GM12878 (cell line): ENCODE data around the gene CACNA2D1. TPM values are rescaled to one million over a fixed set of nuclear protein-coding genes. Genes with fewer than 3 reads are reported as not detected.

ENCODE experiments used
- ATAC-seq: fragments of 200-7000 bp; cut with Tn5 transposase; 3 replicates; pipeline ENCODE4 v1.9.1; 2020; ENCODE audit warnings: mild to moderate bottlenecking, moderate library complexity
- BruUV-seq: library from RNA; stranded (reverse); fragments of 400-500 nt; replicated peaks from 2 replicates; lab custom pipeline; 2021; lab: Mats Ljungman, UMichigan
- CTCF ChIA-PET: fragments of 300-600 bp; sonication (Branson Sonifier 250); formaldehyde crosslinking; extraction: SDS; loops from one replicate; lab custom pipeline; 2021; ENCODE audit warnings: inconsistent platforms; lab: Yijun Ruan, JAX
- POLR2A ChIA-PET: fragments of 350-600 bp; formaldehyde crosslinking; extraction: SDS; loops from one replicate; lab custom pipeline; 2021; ENCODE audit warnings: inconsistent platforms; lab: Charles Lee
- RAD21 ChIA-PET: fragments of 300-600 bp; sonication (Branson Sonifier 250); formaldehyde crosslinking; loops from one replicate; lab custom pipeline; 2023; ENCODE audit warnings: antibody characterized with exemption; ENCODE audit not compliant: unreplicated experiment; lab: Charles Lee
- SMC1A ChIA-PET: fragments of 300-600 bp; sonication (Branson Sonifier 250); formaldehyde crosslinking; loops from one replicate; lab custom pipeline; 2023; ENCODE audit not compliant: unreplicated experiment, uncharacterized antibody; lab: Charles Lee
- DNase-seq: peaks from one replicate; pipeline ENCODE4 v3.0.0-alpha.2; 2011; ENCODE audit warnings: low read depth, low spot score
- FAIRE-seq: peaks from 3 replicates; lab custom pipeline; 2011; peaks lifted over from hg19 to GRCh38; lab: Jason Lieb, UNC
- H2AFZ ChIP-seq: 2 replicates; pipeline ENCODE4 v1.6.0; 2011; ENCODE audit warnings: low read depth, low read length, control low read depth; ENCODE audit not compliant: control insufficient read depth
- H3K27ac ChIP-seq: 2 replicates; pipeline ENCODE4 v1.5.1; 2011; ENCODE audit warnings: control low read depth; ENCODE audit not compliant: control insufficient read depth, insufficient read depth
- H3K27me3 ChIP-seq, 2 experiments: replicated peaks in 1 of 2; 2 replicates each; pipeline versions ENCODE4 v1.6.0 to v1.6.1; 2011; ENCODE audit warnings: low read length in 1 of 2; ENCODE audit not compliant: control insufficient read depth in 2 of 2, insufficient read depth in 2 of 2
- H3K36me3 ChIP-seq, 2 experiments: 2 replicates each; pipeline ENCODE4 v1.5.1; 2011; ENCODE audit warnings: low read length in 1 of 2; ENCODE audit not compliant: control insufficient read depth in 2 of 2, insufficient read depth in 2 of 2
- H3K4me1 ChIP-seq: 2 replicates; pipeline ENCODE4 v1.6.1; 2011; ENCODE audit warnings: mild to moderate bottlenecking, low read length, moderate library complexity, mixed read lengths; ENCODE audit not compliant: control insufficient read depth, insufficient read depth
- H3K4me2 ChIP-seq: 2 replicates; pipeline ENCODE4 v1.6.0; 2011; ENCODE audit warnings: control low read depth; ENCODE audit not compliant: control insufficient read depth, insufficient read depth
- H3K4me3 ChIP-seq: fragments of 200-600 bp; sonication (generic); 2 replicates; pipeline ENCODE4 v1.5.1; 2016
- H3K79me2 ChIP-seq: 2 replicates; pipeline ENCODE4 v1.6.0; 2011; ENCODE audit warnings: low read length; ENCODE audit not compliant: control insufficient read depth, insufficient read depth
- H3K9ac ChIP-seq: 2 replicates; pipeline ENCODE4 v1.8.0; 2011; ENCODE audit warnings: low read length, control low read depth, mixed read lengths; ENCODE audit not compliant: control insufficient read depth, insufficient read depth
- H3K9me3 ChIP-seq: replicated peaks from 3 replicates; pipeline ENCODE4 v1.5.1; 2011; ENCODE audit warnings: mild to moderate bottlenecking, low read length; ENCODE audit not compliant: control insufficient read depth, insufficient read depth
- H4K20me1 ChIP-seq: 2 replicates; pipeline ENCODE4 v1.6.0; 2011; ENCODE audit not compliant: control insufficient read depth, insufficient read depth
- CBX3 ChIP-seq: fragments of 200-600 bp; sonication (generic); IDR thresholded peaks from 2 replicates; pipeline ENCODE4 v1.6.1; 2016; ENCODE audit warnings: low read depth, borderline replicate concordance
- CREB1 ChIP-seq: IDR thresholded peaks from 2 replicates; pipeline ENCODE4 v1.6.1; 2012; ENCODE audit warnings: low read depth, mild to moderate bottlenecking, inconsistent platforms
- NFYA ChIP-seq: IDR thresholded peaks from 2 replicates; pipeline ENCODE4 v1.6.1; 2011; ENCODE audit warnings: low read depth, mild to moderate bottlenecking, low read length, improper control_type of control experiment, borderline replicate concordance
- POLR2AphosphoS2 ChIP-seq: IDR thresholded peaks from 2 replicates; pipeline ENCODE4 v1.6.1; 2011; ENCODE audit warnings: low read depth, mild to moderate bottlenecking, low read length, improper control_type of control experiment, moderate library complexity
- SPI1 ChIP-seq: IDR thresholded peaks from 2 replicates; pipeline ENCODE4 v1.6.1; 2011; ENCODE audit warnings: low read depth, mild to moderate bottlenecking, low read length, moderate library complexity, borderline replicate concordance; ENCODE audit not compliant: insufficient read depth
- TBL1XR1 ChIP-seq: IDR thresholded peaks from 2 replicates; pipeline ENCODE4 v1.6.1; 2012; ENCODE audit warnings: low read depth, low read length, improper control_type of control experiment
- ZBTB4 ChIP-seq: fragments of 450-650 bp; formaldehyde crosslinking; IDR thresholded peaks from 2 replicates; pipeline ENCODE4 v1.4.0; 2022; ENCODE audit warnings: mild to moderate bottlenecking, moderate library complexity
- ZNF592 ChIP-seq: fragments of 450-650 bp; IDR thresholded peaks from 2 replicates; pipeline ENCODE4 v1.6.1; 2017; ENCODE audit warnings: mild to moderate bottlenecking, moderate library complexity
- WGBS: methylation state at CpG from one replicate; pipeline ENCODE4 v1.1.6; 2016; ENCODE audit warnings: low lambda C conversion rate; ENCODE audit not compliant: insufficient replicate concordance, insufficient coverage; ENCODE audit errors: missing lambda C conversion rate; 5-methylcytosine and 5-hydroxymethylcytosine counted together
- in situ Hi-C: fragments of 300-500 bp; cut with MboI; formaldehyde crosslinking; loops from 9 replicates; pipeline ENCODE4 v1.14.3; 2018; ENCODE audit warnings: mixed read lengths
- intact Hi-C: fragments of 100-400 bp; cut with micrococcal nuclease; formaldehyde crosslinking; loops from one replicate; pipeline ENCODE4 v1.14.2; 2022; ENCODE audit not compliant: unreplicated experiment
- polyA plus RNA-seq, 11 experiments: library from polyadenylated mRNA; depleted of rRNA in 4 of 11; unstranded in 6 of 11; stranded (reverse) in 5 of 11; fragments of >200 nt; fragmentation: Nextera tagmentation in 4 of 11; fragmentation: Illumina TruSeq in 1 of 11; extraction: Ambion mirVana in 4 of 11; extraction: Trizol in 1 of 11; gene quantifications; 1 replicate in 1 of 11; 2 replicates in 10 of 11; pipeline versions ENCODE4 v1.2.1 to v1.2.3, GENCODE V29; 2011 to 2016; ENCODE audit warnings: inconsistent platforms in 2 of 11, missing spikeins in 2 of 11, low read depth in 1 of 11
- total RNA-seq, 4 experiments: library from RNA; depleted of rRNA in 3 of 4; stranded (reverse); fragments of >200 nt in 3 of 4; fragmentation: Illumina TruSeq in 1 of 4; extraction: Trizol in 1 of 4; gene quantifications; 2 replicates each; pipeline versions ENCODE4 v1.2.1 to v1.2.3, GENCODE V29; 2013 to 2021

The CACNA2D1 gene
- total and polyA plus RNA-seq, 10 of the 15 experiments (the other 5 are each of a cell fraction or from before 2014, with no cell fraction given): 0.14 to 14.8 (median 0.97) TPM

GRCh38 chr7:82230811-82231581, 212.6 kb downstream of the CACNA2D1 start:
- intact Hi-C loops: loop anchor here (10.0 kb wide), 2 partner anchors 124 to 736 kb away; no protein-coding TSS in a partner anchor
- ChIA-PET POLR2A (interaction anchor here (0.9 to 1.0 kb wide), 2 partner anchors 10 to 128 kb away, joined by 3 read pairs; no protein-coding TSS in a partner anchor), RAD21 (interaction anchor here (0.7 to 2.1 kb wide), 17 partner anchors 9 to 341 kb away, joined by 3 to 7 read pairs (median 3); no protein-coding TSS in a partner anchor), SMC1A (interaction anchor here (0.6 to 7.9 kb wide), 30 partner anchors 8 to 384 kb away, joined by 3 to 79 read pairs (median 4); no protein-coding TSS in a partner anchor), CTCF (interaction anchor here (0.7 to 3.4 kb wide), 17 partner anchors 9 to 342 kb away, joined by 3 to 16 read pairs (median 4); no protein-coding TSS in a partner anchor)
- in situ Hi-C loops: loop anchor here (25.0 kb wide), 1 partner anchor 744 kb away; no protein-coding TSS in a partner anchor
- ATAC-seq (no peak; the same call in 2 of the 3 replicates), DNase-seq (no peak), FAIRE-seq (no peak)
- Histone ChIP-seq H3K4me1 (no peaks in the 10 kb centered on the region), H3K4me3 (no peak overlapping the region), H4K20me1 (no peaks in the 10 kb centered on the region), H3K9me3 (no peaks in the 10 kb centered on the region), H3K9ac (no peak overlapping the region), H3K79me2 (no peaks in the 10 kb centered on the region), H3K27me3 (no peaks in the 10 kb centered on the region), H3K4me2 (no peak overlapping the region), H3K36me3 (no peaks in the 10 kb centered on the region), H2AFZ (no peak overlapping the region)
- no TSS peak for BruUV-seq
- TF ChIP-seq SPI1: no peak
- TF ChIP-seq CBX3: no peak
- TF ChIP-seq ZBTB4 (CRISPR knock-in tag): no peak
- TF ChIP-seq ZNF592: no peak
- no peak for TF ChIP-seq POLR2AphosphoS2
- TF ChIP-seq CREB1: no peak
- no peak for TF ChIP-seq NFYA
- no peak for TF ChIP-seq TBL1XR1
- TF ChIP-seq, all 136 proteins: peak for 0
- H3K27ac ChIP-seq: no peak overlapping the region
- 2% methylated on average over 3 of the region's 3 CpGs for WGBS
